AG04450 (cell line): ENCODE data around the gene FER1L5. TPM values are rescaled to one million over a fixed set of nuclear protein-coding genes. Genes with fewer than 3 reads are reported as not detected.

Experiments
- CTCF ChIA-PET: fragments of 300-600, 350-600 bp; formaldehyde crosslinking; extraction: SDS; loops from one replicate; lab custom pipeline; 2022; ENCODE audit warnings: antibody characterized with exemption, inconsistent platforms; lab: Charles Lee
- POLR2A ChIA-PET: fragments of 350-600 bp; formaldehyde crosslinking; extraction: SDS; loops from one replicate; lab custom pipeline; 2021; ENCODE audit warnings: antibody characterized with exemption, inconsistent platforms; lab: Yijun Ruan, JAX
- DNase-seq: peaks from one replicate; pipeline ENCODE4 v3.0.0-alpha.2; 2011; ENCODE audit warnings: low read depth, low spot score
- H3K27ac ChIP-seq: one replicate; pipeline ENCODE4 v1.5.1; 2012; ENCODE audit warnings: low read depth, low read length, control low read depth
- H3K27me3 ChIP-seq: one replicate; pipeline ENCODE4 v1.6.0; 2012; ENCODE audit warnings: low read length; ENCODE audit not compliant: control insufficient read depth, insufficient read depth
- H3K4me3 ChIP-seq: 2 replicates; pipeline ENCODE4 v1.5.1; 2011; ENCODE audit warnings: mild to moderate bottlenecking, low read depth, low read length, control low read depth
- H3K9me3 ChIP-seq: 2 replicates; pipeline ENCODE4 v1.5.1; 2012; ENCODE audit warnings: low read length; ENCODE audit not compliant: control insufficient read depth, insufficient read depth
- polyA plus RNA-seq: library from polyadenylated mRNA; depleted of rRNA; stranded (reverse); fragments of >200 nt; gene quantifications from 2 replicates; pipeline ENCODE4 v1.2.3, GENCODE V29; 2011
- TF ChIP-seq, protein P1 (sequence below): IDR thresholded peaks from 2 replicates; pipeline ENCODE4 v1.5.1; 2011; ENCODE audit warnings: low read depth, low read length, control low read depth, inconsistent platforms

Gene FER1L5
- polyA plus RNA-seq, 1 experiment, result 0.17 TPM

DNA sequence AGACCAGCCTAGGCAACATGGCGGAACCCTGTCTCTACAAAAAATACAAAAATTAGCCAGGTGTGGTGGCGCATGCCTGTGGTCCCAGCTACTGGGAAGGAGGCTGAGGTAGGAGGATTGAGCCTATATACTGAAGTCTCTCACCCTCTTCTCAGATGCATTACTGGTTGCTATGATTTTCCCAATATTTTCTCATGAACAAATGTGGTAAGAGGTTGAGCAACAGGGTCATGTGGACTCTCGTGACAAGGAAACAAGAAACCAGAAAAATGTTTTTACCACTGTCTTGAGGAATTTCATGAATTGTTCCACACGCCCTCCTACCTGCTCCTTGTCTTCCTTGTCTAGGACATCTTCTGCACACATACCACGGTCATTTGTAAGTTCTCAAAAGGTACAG is 84.9 kb downstream of the FER1L5 start:
- Histone ChIP-seq H3K27ac (no peak overlapping the region), H3K4me3 (no peak overlapping the region), H3K27me3 (no peaks in the 10 kb centered on the region), H3K9me3 (no peaks in the 10 kb centered on the region)
- DNase-seq, result no peak
- CTCF ChIA-PET, result no interaction called here
- TF ChIP-seq, protein P1, sequence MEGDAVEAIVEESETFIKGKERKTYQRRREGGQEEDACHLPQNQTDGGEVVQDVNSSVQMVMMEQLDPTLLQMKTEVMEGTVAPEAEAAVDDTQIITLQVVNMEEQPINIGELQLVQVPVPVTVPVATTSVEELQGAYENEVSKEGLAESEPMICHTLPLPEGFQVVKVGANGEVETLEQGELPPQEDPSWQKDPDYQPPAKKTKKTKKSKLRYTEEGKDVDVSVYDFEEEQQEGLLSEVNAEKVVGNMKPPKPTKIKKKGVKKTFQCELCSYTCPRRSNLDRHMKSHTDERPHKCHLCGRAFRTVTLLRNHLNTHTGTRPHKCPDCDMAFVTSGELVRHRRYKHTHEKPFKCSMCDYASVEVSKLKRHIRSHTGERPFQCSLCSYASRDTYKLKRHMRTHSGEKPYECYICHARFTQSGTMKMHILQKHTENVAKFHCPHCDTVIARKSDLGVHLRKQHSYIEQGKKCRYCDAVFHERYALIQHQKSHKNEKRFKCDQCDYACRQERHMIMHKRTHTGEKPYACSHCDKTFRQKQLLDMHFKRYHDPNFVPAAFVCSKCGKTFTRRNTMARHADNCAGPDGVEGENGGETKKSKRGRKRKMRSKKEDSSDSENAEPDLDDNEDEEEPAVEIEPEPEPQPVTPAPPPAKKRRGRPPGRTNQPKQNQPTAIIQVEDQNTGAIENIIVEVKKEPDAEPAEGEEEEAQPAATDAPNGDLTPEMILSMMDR, result no peak
- POLR2A ChIA-PET, result no interaction called here

DNA sequence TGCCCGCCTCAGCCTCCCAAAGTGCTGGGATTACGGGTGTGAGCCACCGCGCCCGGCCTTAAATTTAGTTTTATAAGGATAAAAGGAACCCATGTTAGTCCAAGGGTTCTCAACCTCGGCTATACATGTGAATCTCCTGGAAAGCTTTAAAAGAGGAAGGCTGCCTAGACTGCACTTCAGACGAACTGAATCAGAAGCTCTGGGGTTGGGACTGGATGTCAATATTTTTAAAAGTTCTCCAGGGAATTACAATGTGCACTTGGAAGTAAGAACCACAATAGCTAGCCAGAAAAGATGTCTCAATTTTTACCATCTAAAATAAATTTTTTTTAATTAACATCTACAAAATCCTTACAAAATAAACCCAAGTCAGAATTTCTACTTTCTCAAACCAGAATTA is 87.2 kb downstream of the FER1L5 start:
- H3K27ac ChIP-seq, result no peak overlapping the region
- no peak for DNase-seq
- H3K4me3 ChIP-seq, result no peak overlapping the region
- CTCF ChIA-PET, result no interaction called here
- TF ChIP-seq, protein P1, result no peak
- POLR2A ChIA-PET, result no interaction called here
- H3K27me3 ChIP-seq, result no peaks in the 10 kb centered on the region
- H3K9me3 ChIP-seq, result no peaks in the 10 kb centered on the region

- H3K27ac ChIP-seq, result no peak overlapping the region
- no peak for DNase-seq
- CTCF ChIA-PET, result no interaction called here
Observed at GRCh38 chr2:96730212-96730611, 87.6 kb downstream of the FER1L5 start.

DNA sequence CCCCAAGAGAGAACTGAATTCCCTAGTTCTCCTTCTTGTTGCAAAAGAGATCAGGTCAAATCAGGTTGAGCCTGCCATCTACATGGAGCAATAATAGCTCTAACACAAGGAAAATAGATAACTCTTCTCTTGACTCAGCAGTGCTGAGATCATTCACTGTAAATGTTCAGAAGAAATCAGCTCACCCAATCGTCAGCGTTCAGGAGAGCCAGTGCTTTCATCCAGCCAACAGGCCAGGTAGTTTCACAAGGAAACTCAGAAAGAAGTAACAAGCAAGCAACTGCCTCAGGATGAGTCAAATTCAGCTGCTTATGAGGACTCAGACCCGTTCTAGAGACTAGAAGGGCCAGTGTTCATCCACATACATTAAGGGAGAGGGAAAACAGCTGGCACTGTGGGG is 91.4 kb downstream of the FER1L5 start:
- TF ChIP-seq, protein P1, result no peak
- Histone ChIP-seq H3K9me3 (no peaks in the 10 kb centered on the region), H3K27ac (no peak overlapping the region), H3K27me3 (no peaks in the 10 kb centered on the region), H3K4me3 (no peak overlapping the region)
- CTCF ChIA-PET, result interaction anchor here (1.2 kb wide), 1 partner anchor 180 kb away, joined by 3 read pairs; no protein-coding TSS in a partner anchor
- POLR2A ChIA-PET, result no interaction called here
- DNase-seq, result no peak

More at GRCh38 chr2:96730212-96730611, 87.6 kb downstream of the FER1L5 start:
- TF ChIP-seq, protein P1, result no peak
- H3K4me3 ChIP-seq, result no peak overlapping the region
- H3K27me3 ChIP-seq, result no peaks in the 10 kb centered on the region
- H3K9me3 ChIP-seq, result no peaks in the 10 kb centered on the region
- POLR2A ChIA-PET, result no interaction called here

DNA sequence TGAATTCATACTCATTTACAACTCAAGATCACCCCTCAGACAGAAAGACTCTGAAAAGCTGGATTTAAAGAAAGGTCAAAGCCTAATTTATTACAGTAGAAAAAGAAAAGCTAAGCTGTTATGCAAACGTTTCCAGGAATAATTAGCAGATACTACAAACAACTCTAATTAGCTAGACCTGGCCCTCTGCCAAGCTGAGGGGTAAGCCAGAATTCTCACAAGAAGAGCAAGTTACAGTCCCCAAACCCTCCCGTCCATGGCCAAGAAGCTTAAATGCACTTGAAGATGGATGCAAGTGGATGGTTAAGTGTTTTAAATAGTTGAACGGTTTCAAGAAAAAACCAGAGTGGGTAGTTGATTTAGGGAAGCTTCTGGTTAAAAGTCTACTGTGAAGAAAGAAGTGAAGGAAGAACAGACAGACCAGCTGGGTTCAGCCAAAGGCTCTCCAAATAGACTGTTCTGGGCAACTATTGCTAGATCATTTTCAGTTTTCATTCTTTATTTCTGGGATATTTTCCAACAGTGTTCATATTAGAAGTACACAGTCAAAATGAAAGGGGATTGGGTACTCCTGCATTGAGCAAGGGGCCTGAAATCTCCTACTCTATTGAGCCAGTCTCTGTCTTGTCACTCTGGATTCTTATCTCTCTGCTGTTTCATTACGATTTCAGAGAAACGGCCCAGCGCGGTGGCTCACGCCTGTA is 92.5 kb downstream of the FER1L5 start:
- no peak for DNase-seq
- Histone ChIP-seq H3K9me3 (no peaks in the 10 kb centered on the region), H3K27me3 (no peaks in the 10 kb centered on the region), H3K4me3 (no peak overlapping the region), H3K27ac (no peak overlapping the region)
- CTCF ChIA-PET, result interaction anchor here (1.2 kb wide), 1 partner anchor 181 kb away, joined by 3 read pairs; no protein-coding TSS in a partner anchor
- TF ChIP-seq, protein P1, result no peak
- POLR2A ChIA-PET, result no interaction called here
